Kidney epithelial cell (primary cell): ENCODE measurements around the gene TPRN. TPM values are rescaled to one million over a fixed set of nuclear protein-coding genes. Genes with fewer than 3 reads are reported as not detected.

Source experiments
- DNase-seq: peaks from one replicate; pipeline ENCODE4 v3.0.0-alpha.2; 2010; ENCODE audit warnings: low read depth
- H3K27me3 ChIP-seq: 2 replicates; pipeline ENCODE4 v1.6.0; 2011; ENCODE audit warnings: low read length; ENCODE audit not compliant: control insufficient read depth, insufficient read depth
- H3K36me3 ChIP-seq: 2 replicates; pipeline ENCODE4 v1.5.1; 2011; ENCODE audit warnings: low read length; ENCODE audit not compliant: control insufficient read depth, insufficient read depth
- H3K4me3 ChIP-seq: 2 replicates; pipeline ENCODE4 v1.5.1; 2011; ENCODE audit warnings: low read depth, mild to moderate bottlenecking, control low read depth, low read length
- total RNA-seq: library from RNA; depleted of rRNA; stranded (reverse); fragments of >200 nt; gene quantifications from 2 replicates; pipeline ENCODE4 v1.2.3, GENCODE V29; 2015
- TF ChIP-seq, protein P1 (sequence below): IDR thresholded peaks from 2 replicates; pipeline ENCODE4 v1.5.1; 2011; ENCODE audit warnings: mild to moderate bottlenecking, moderate library complexity, low read length, control low read depth, inconsistent platforms; ENCODE audit not compliant: insufficient read depth, poor library complexity, severe bottlenecking

Gene TPRN
- total RNA-seq, 1 donor from 2014 or later, result 15.2 TPM

DNA sequence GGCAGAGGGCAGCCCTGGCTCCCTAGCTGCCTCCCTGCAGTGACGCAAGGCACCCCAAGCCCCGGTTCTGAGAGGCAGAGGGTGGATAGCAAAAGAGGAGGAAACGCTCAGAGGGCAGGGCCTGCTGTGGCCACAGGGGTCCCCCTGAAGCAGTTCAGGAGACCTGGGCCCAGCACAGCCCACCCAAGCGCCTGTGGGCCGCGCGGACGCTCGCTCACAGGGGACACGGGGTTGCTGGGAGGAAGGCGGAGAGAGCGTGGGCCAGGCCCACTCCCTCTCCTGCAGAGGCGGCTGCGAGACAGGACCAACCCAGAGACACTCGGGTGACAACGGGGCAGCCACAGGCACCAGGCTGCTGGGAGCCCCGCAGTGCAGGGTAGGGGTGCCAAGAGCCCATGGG lies 20.8 kb downstream of the TPRN start:
- Histone ChIP-seq H3K4me3 (no peak overlapping the region), H3K36me3 (no peaks in the 10 kb centered on the region), H3K27me3 (peaks cover 12% of the 10 kb centered on the region)
- TF ChIP-seq, protein P1, sequence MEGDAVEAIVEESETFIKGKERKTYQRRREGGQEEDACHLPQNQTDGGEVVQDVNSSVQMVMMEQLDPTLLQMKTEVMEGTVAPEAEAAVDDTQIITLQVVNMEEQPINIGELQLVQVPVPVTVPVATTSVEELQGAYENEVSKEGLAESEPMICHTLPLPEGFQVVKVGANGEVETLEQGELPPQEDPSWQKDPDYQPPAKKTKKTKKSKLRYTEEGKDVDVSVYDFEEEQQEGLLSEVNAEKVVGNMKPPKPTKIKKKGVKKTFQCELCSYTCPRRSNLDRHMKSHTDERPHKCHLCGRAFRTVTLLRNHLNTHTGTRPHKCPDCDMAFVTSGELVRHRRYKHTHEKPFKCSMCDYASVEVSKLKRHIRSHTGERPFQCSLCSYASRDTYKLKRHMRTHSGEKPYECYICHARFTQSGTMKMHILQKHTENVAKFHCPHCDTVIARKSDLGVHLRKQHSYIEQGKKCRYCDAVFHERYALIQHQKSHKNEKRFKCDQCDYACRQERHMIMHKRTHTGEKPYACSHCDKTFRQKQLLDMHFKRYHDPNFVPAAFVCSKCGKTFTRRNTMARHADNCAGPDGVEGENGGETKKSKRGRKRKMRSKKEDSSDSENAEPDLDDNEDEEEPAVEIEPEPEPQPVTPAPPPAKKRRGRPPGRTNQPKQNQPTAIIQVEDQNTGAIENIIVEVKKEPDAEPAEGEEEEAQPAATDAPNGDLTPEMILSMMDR, result no peak
- DNase-seq, result no peak

DNA sequence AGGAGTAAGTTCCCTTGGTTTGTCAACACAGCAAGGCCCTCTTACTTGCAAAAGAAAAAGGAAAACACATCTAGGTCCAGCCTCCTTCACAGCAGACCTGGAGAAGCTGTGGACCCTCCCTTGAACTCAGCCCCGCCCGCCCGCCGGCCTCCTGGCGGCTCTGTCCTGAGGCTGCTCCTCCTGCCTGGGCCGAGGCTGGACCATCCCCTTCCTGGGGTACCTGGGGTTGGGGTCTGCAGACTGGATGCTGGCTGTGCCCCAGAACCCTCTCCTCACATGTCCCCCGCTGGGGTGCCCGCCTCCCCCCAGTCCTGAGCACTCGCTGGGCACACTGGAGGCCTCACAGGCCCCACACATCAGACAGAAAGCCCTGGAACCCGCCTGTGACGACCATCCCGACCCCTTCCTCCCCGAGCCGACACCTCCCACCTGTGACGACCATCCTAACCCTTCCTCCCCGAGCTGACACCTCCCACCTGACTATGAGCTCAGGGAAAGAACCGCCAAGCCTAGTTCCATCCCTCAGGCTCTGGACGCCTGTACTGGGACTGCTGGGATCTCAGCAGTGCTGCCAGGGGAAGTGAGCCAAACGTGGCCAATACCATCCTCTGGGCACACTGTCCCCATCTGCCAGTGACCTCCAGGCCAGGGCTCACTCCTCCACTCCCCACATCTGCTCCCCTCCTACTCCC lies 21.5 kb downstream of the TPRN start:
- Histone ChIP-seq H3K36me3 (no peaks in the 10 kb centered on the region), H3K27me3 (peaks cover 17% of the 10 kb centered on the region), H3K4me3 (no peak overlapping the region)
- no peak for DNase-seq
- TF ChIP-seq, protein P1, result no peak

DNA sequence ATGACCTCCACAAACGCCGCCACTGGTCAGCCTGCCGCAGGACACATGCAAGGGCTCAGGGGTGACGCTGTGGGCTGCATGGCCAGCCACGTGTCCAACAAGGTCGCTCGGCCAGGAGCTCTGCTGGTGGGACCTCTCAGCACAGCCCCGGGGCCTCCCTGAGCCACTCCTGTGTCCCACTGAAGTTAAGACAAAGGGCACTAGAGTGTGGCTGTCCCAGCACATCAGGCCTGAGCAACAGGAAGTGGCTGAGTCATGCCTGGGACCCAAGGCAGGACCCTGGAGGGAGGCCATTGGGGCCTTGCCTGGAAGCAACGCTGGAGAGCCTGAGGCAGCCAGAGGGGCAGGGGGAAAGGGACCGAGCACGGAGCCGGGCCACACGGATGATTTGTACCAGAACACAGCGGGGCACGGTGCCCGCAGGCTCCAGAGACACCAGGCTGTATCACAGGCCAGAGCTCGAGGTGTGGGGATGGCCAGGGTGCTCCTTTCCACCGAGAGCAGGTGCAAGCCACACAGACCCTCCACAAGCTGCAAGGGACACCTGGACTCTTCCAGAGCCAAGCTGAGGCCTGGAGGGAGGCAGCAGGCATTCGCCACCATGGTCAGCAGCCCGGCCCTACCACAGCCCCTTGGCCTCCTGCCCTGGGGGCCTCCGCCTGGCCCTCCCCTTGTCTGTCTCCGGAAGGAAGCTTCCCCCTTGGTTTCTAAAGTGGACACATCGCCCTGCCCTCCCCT lies 22.2 kb downstream of the TPRN start:
- DNase-seq, result no peak
- Histone ChIP-seq H3K27me3 (peaks cover 24% of the 10 kb centered on the region), H3K36me3 (no peaks in the 10 kb centered on the region), H3K4me3 (no peak overlapping the region)
- TF ChIP-seq, protein P1, result no peak

DNA sequence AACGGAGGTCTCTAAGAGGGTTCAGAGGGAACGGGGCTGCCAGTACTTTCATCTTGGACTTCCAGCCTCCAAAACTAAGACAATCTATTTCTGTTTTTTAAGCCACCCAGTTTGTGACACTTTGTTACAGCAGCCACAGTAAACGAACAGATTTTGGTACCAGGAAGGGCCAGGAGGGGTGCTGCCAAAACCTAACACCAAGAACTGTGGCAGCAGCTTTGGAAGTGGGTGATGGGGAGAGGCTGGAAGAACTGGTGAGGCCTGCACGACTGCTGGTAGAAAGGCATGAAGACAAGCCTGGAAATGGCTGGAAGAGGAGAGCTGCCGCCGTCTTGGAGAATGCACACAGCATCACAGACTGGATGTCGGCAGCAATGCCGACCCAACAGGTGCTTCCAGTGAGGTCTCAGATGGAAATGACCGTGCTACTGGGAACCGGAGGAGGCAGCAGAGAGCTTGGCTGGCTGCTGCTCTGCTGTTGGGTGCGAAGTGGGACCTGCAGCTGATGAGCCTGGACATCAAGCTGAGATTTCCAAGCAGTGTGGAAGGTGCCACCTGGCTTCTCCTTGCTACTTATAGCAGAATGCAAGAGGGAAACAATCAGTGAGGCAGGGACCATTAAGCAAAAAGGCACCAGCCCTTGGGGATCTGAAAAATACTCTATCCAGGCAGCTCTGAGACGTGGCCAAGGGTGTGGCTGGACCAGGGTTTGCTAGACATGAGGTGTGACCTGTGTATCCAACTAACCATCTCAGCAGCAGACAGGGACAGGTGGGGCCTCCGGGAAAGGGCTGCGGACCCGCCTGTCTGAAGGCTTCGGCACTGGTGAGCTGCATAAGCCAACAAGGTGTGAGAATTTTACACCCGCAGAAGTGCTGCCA lies 24.0 kb downstream of the TPRN start:
- Histone ChIP-seq H3K27me3 (peaks cover 37% of the 10 kb centered on the region), H3K36me3 (no peaks in the 10 kb centered on the region), H3K4me3 (no peak overlapping the region)
- TF ChIP-seq, protein P1, result peak; percentile 74
- DNase-seq, result no peak

DNA sequence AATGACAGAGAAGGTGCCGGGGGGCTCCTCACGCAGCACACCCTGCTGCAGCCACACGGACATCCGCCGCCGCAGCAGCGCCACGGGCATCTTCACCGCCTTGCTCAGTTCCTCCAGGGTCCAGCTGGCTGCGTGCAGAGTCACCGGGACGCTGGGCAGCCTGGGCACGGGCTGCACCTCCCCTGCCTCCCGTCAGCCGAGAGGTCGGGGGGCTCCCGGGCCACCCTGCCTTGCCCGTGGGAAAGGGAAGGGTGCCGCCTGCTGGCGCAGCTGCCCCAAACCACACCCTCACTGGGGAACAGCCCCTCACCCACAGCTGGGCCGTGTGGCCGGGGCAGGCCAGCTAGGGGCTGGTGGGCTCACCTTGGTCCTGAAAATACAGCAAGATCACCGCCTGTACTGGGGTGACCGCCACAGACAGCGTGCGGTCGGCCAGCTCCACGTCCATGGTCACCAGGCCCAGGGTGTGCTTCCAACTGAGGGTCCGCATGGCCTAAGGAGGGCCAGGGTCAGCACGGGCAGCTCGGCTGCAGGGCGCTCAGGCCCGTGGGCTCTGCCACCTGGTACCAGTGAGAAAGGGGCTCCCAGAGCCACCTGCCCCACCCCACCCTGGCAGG lies 25.1 kb downstream of the TPRN start:
- H3K27me3 ChIP-seq, result peaks cover 48% of the 10 kb centered on the region
- TF ChIP-seq, protein P1, result peak; percentile 37

More for the DNA sequence above, 25.1 kb downstream of the TPRN start:
- Histone ChIP-seq H3K4me3 (no peak overlapping the region), H3K36me3 (no peaks in the 10 kb centered on the region)
- no peak for DNase-seq
